Activated CD4-positive, alpha-beta T cell treated with anti-CD3 and anti-CD28 coated beads for 24 hours (primary cell): ENCODE measurements around the gene MEX3D.
A peak's percentile ranks its signal among the peaks of the same experiment; 100 is the strongest.

Experiments
- DNase-seq, 2 donors: peaks; one replicate each; pipeline ENCODE4 v3.0.0-alpha.2; 2020; ENCODE audit warnings: low read depth in 2 of 2

MEX3D gene

GRCh38 chr19:1593501-1593772 lies 25.3 kb upstream of the MEX3D start:
- no peak for DNase-seq

GRCh38 chr19:1592755-1593500 lies 24.8 kb upstream of the MEX3D start, which contains the start of gene MBD3:
MBD3 (minus strand) TSS chr19:1592865; CDS start chr19:1592631, 234 bp downstream.
- peak; percentile 81 for DNase-seq

GRCh38 chr19:1592024-1592754 lies 24.1 kb upstream of the MEX3D start:
- peak; percentile 69 to 71 for DNase-seq

- no peak for DNase-seq
Measured at GRCh38 chr19:1591421-1592023, 23.4 kb upstream of the MEX3D start.

- no peak for DNase-seq
Measured at GRCh38 chr19:1590641-1591397, 22.7 kb upstream of the MEX3D start.

- DNase-seq = no peak
Measured at GRCh38 chr19:1587872-1588271, 19.7 kb upstream of the MEX3D start.

- no peak for DNase-seq
Measured at GRCh38 chr19:1585243-1585580, 17.1 kb upstream of the MEX3D start.

GRCh38 chr19:1584500-1585242 lies 16.5 kb upstream of the MEX3D start:
- DNase-seq = no peak

- DNase-seq = no peak
Measured at GRCh38 chr19:1582201-1582600, 14.1 kb upstream of the MEX3D start.

- DNase-seq = no peak
Measured at GRCh38 chr19:1580957-1581356, 12.8 kb upstream of the MEX3D start.

- DNase-seq = no peak
Measured at GRCh38 chr19:1580382-1580781, 12.3 kb upstream of the MEX3D start.

- no peak for DNase-seq
Measured at GRCh38 chr19:1579222-1579621, 11.1 kb upstream of the MEX3D start.

GRCh38 chr19:1577929-1578618 lies 9.9 kb upstream of the MEX3D start:
- DNase-seq = no peak

- no peak for DNase-seq
Measured at GRCh38 chr19:1577090-1577928, 9.2 kb upstream of the MEX3D start.

- no peak for DNase-seq
Measured at GRCh38 chr19:1576242-1577089, 8.3 kb upstream of the MEX3D start.

- DNase-seq = no peak
Measured at GRCh38 chr19:1575323-1576241, 7.5 kb upstream of the MEX3D start.

- no peak for DNase-seq
Measured at GRCh38 chr19:1574354-1575136, 6.4 kb upstream of the MEX3D start.
